Liver (tissue), 3 donors: Measurements from ENCODE around the gene FAM3A.

Experiments
- CTCF ChIP-seq: fragments of 150-350 bp; IDR thresholded peaks from 2 replicates; pipeline ENCODE4 v1.5.1; 2017; ENCODE audit warnings: improper control_type of control experiment, low read depth, low read length; ENCODE audit not compliant: missing input control
- EGR1 ChIP-seq, 2 donors: IDR thresholded peaks; 2 replicates each; pipeline ENCODE4 v1.6.1; 2016 to 2018; ENCODE audit warnings: antibody characterized with exemption in 2 of 2, low read depth in 2 of 2
- MAX ChIP-seq: IDR thresholded peaks from 2 replicates; pipeline ENCODE4 v1.6.1; 2016; ENCODE audit warnings: antibody characterized with exemption
- RAD21 ChIP-seq, 2 donors: IDR thresholded peaks; 2 replicates each; pipeline ENCODE4 v1.6.1; 2016; ENCODE audit warnings: antibody characterized with exemption in 2 of 2, mild to moderate bottlenecking in 2 of 2
- SP1 ChIP-seq: IDR thresholded peaks from 2 replicates; pipeline ENCODE4 v1.6.1; 2018; ENCODE audit warnings: antibody characterized with exemption, mild to moderate bottlenecking
- donor health status: healthy.
- donor health status: healthy.

- TF ChIP-seq CTCF (no peak), SP1 (no peak), EGR1 (IDR thresholded peaks at IDR 0.05; ENCODE audit: low read depth in 2 of 2) (no peak), MAX (no peak), RAD21 (IDR thresholded peaks at IDR 0.05) (no peak)
These were observed 57.7 kb downstream of the FAM3A start, which contains the start of gene PLXNA3 for GRCh38 chrX:154458116-154458953.
